ENCODE results near the gene AKAP6.
"Not testable (repeated sequence)": the region's sequence is repeated elsewhere in the genome, so short reads cannot be mapped to it uniquely, and the experiment has no call there.

The AKAP6 gene

GRCh38 chr14:32332415-32333316 lies 3.6 kb downstream of the AKAP6 start:
- peak in 1 of 5 experiments; percentile 77 for DNase-seq

GRCh38 chr14:32336702-32337101 lies 7.6 kb downstream of the AKAP6 start:
- no peak for DNase-seq

GRCh38 chr14:32337759-32338158 lies 8.7 kb downstream of the AKAP6 start:
- no peak for DNase-seq

- no peak for DNase-seq
Measured at GRCh38 chr14:32339188-32339587, 10.1 kb downstream of the AKAP6 start.

GRCh38 chr14:32341947-32342846 lies 13.1 kb downstream of the AKAP6 start:
- peak in 1 of 5 experiments; percentile 25 for DNase-seq

- DNase-seq: no peak
Measured at GRCh38 chr14:32342847-32343194, 13.7 kb downstream of the AKAP6 start.

- no peak for DNase-seq
Measured at GRCh38 chr14:32343926-32344430, 14.9 kb downstream of the AKAP6 start.

- no peak for DNase-seq
Measured at GRCh38 chr14:32345311-32345791, 16.3 kb downstream of the AKAP6 start.

- DNase-seq: no peak
Measured at GRCh38 chr14:32349322-32349721, 20.2 kb downstream of the AKAP6 start.

GRCh38 chr14:32350020-32350419 lies 20.9 kb downstream of the AKAP6 start:
- DNase-seq: no peak

GRCh38 chr14:32352631-32353030 lies 23.5 kb downstream of the AKAP6 start:
- no peak for DNase-seq

GRCh38 chr14:32354716-32355115 lies 25.6 kb downstream of the AKAP6 start:
- no peak for DNase-seq

- DNase-seq: no peak
Measured at GRCh38 chr14:32358781-32359180, 29.7 kb downstream of the AKAP6 start.

- no peak for DNase-seq
Measured at GRCh38 chr14:32361674-32362073, 32.6 kb downstream of the AKAP6 start.

GRCh38 chr14:32363761-32364160 lies 34.7 kb downstream of the AKAP6 start:
- no peak for DNase-seq

GRCh38 chr14:32364941-32365340 lies 35.8 kb downstream of the AKAP6 start:
- DNase-seq: no peak

GRCh38 chr14:32366256-32366879 lies 37.3 kb downstream of the AKAP6 start:
- no peak for DNase-seq

GRCh38 chr14:32366986-32367385 lies 37.9 kb downstream of the AKAP6 start:
- DNase-seq: no peak

- DNase-seq: no peak
Measured at GRCh38 chr14:32367516-32367915, 38.4 kb downstream of the AKAP6 start.

- DNase-seq: no peak
Measured at GRCh38 chr14:32368107-32368506, 39.0 kb downstream of the AKAP6 start.

- DNase-seq: no peak
Measured at GRCh38 chr14:32370714-32371113, 41.6 kb downstream of the AKAP6 start.

- DNase-seq: no peak
Measured at GRCh38 chr14:32372154-32372553, 43.1 kb downstream of the AKAP6 start.

- not testable (repeated sequence) for DNase-seq
Measured at GRCh38 chr14:32373174-32373573, 44.1 kb downstream of the AKAP6 start.
